HepG2 (cell line): ENCODE results near the gene NEK7. TPM values are rescaled to one million over a fixed set of nuclear protein-coding genes. Genes with fewer than 3 reads are reported as not detected.

Experiments
- ATAC-seq: fragments of 200-7000 bp; cut with Tn5 transposase; 3 replicates; pipeline ENCODE4 v1.9.1; 2020; ENCODE audit warnings: mild to moderate bottlenecking, moderate library complexity
- BruUV-seq: library from RNA; stranded (reverse); fragments of 400-500 nt; replicated peaks from 2 replicates; lab custom pipeline; 2021; lab: Mats Ljungman, UMichigan
- CTCF ChIA-PET: fragments of 300-600 bp; formaldehyde crosslinking; extraction: SDS; loops from one replicate; lab custom pipeline; 2021; ENCODE audit warnings: low total read pairs, inconsistent platforms, low intra/inter-chr PET ratio; lab: Yijun Ruan, JAX
- POLR2A ChIA-PET: fragments of 350-600 bp; sonication (Branson Sonifier 250); formaldehyde crosslinking; loops from one replicate; lab custom pipeline; 2020; ENCODE audit warnings: antibody characterized with exemption, inconsistent platforms; lab: Yijun Ruan, JAX
- DNase-seq: peaks from one replicate; pipeline ENCODE4 v3.0.0-alpha.2; 2015; ENCODE audit warnings: low spot score
- FAIRE-seq: peaks from 3 replicates; lab custom pipeline; 2011; peaks lifted over from hg19 to GRCh38; lab: Jason Lieb, UNC
- H2AFZ ChIP-seq: one replicate; pipeline ENCODE4 v1.6.1; 2011; ENCODE audit warnings: low read length, inconsistent platforms
- H3K27ac ChIP-seq: fragments of 300-600 bp; 3 replicates; pipeline ENCODE4 v1.8.0; 2011; ENCODE audit warnings: mixed run types, mild to moderate bottlenecking, mixed read lengths, low read length, inconsistent platforms; ENCODE audit not compliant: insufficient read depth; ENCODE audit errors: extremely low read length
- H3K27me3 ChIP-seq, 2 experiments: fragments of 200-600 bp in 1 of 2; 2 replicates in 1 of 2; 3 replicates in 1 of 2; pipeline versions ENCODE4 v1.6.0 to v1.8.0; 2011; ENCODE audit warnings: low read length in 2 of 2, mild to moderate bottlenecking in 2 of 2, moderate library complexity in 2 of 2, inconsistent platforms in 1 of 2; ENCODE audit not compliant: insufficient read depth in 2 of 2, control insufficient read depth in 1 of 2
- H3K36me3 ChIP-seq, 2 experiments: fragments of 200-600 bp in 1 of 2; replicated peaks in 1 of 2; 2 replicates in 1 of 2; 3 replicates in 1 of 2; pipeline versions ENCODE4 v1.5.1 to v1.8.0; 2011; ENCODE audit warnings: low read length in 2 of 2, inconsistent platforms in 1 of 2; ENCODE audit not compliant: insufficient read depth in 2 of 2, control insufficient read depth in 1 of 2
- H3K4me1 ChIP-seq: 2 replicates; pipeline ENCODE4 v1.5.1; 2012; ENCODE audit warnings: low read length, inconsistent platforms; ENCODE audit not compliant: insufficient read depth
- H3K4me2 ChIP-seq: 2 replicates; pipeline ENCODE4 v1.6.0; 2011; ENCODE audit warnings: low read depth, low read length, inconsistent platforms
- H3K4me3 ChIP-seq, 3 experiments: fragments of 200-600 bp in 1 of 3; sonication (generic), shearing (Covaris generic) in 1 of 3; replicated peaks in 1 of 3; 2 replicates each; pipeline ENCODE4 v1.5.1; 2011 to 2016; ENCODE audit warnings: low read length in 3 of 3, inconsistent platforms in 2 of 3, low read depth in 2 of 3, mild to moderate bottlenecking in 2 of 3, control low read depth in 1 of 3, mixed read lengths in 1 of 3; ENCODE audit not compliant: insufficient read depth in 1 of 3
- H3K79me2 ChIP-seq: one replicate; pipeline ENCODE4 v1.6.1; 2011; ENCODE audit warnings: low read length, inconsistent platforms; ENCODE audit not compliant: insufficient read depth
- H3K9ac ChIP-seq: 2 replicates; pipeline ENCODE4 v1.6.0; 2011; ENCODE audit warnings: mild to moderate bottlenecking, low read depth, low read length, inconsistent platforms; ENCODE audit not compliant: insufficient read depth
- H3K9me3 ChIP-seq: 2 replicates; pipeline ENCODE4 v1.5.1; 2012; ENCODE audit warnings: mild to moderate bottlenecking, low read length
- H4K20me1 ChIP-seq: 2 replicates; pipeline ENCODE4 v1.6.0; 2011; ENCODE audit warnings: inconsistent platforms, mild to moderate bottlenecking, low read length, moderate library complexity; ENCODE audit not compliant: insufficient read depth
- ARID2 ChIP-seq: sonication (generic); formaldehyde crosslinking; IDR thresholded peaks from 2 replicates; pipeline ENCODE4 v1.8.1; 2022; ENCODE audit warnings: mild to moderate bottlenecking, missing genetic modification reagents, borderline replicate concordance
- HIVEP1 ChIP-seq: sonication (generic); formaldehyde crosslinking; IDR thresholded peaks from 2 replicates; pipeline ENCODE4 v1.4.0; 2020; ENCODE audit warnings: mild to moderate bottlenecking, missing genetic modification reagents
- WGBS: methylation state at CpG from one replicate; pipeline ENCODE4 v1.1.6; 2017; ENCODE audit warnings: low lambda C conversion rate; 5-methylcytosine and 5-hydroxymethylcytosine counted together
- in situ Hi-C: cut with HindIII; loops from 2 replicates; pipeline ENCODE4 v1.10.0; 2017; ENCODE audit warnings: low pct_unique_long_range_greater_than_20kb; ENCODE audit not compliant: extremely low pct_ligation_motif_present
- intact Hi-C: fragments of 100-400 bp; cut with micrococcal nuclease; formaldehyde crosslinking; loops from one replicate; pipeline ENCODE4 v1.10.0; 2022; ENCODE audit not compliant: unreplicated experiment
- polyA plus RNA-seq, 8 experiments: library from polyadenylated mRNA; depleted of rRNA in 3 of 8; stranded (reverse) in 7 of 8; unstranded in 1 of 8; fragments of >200 nt; fragmentation: Illumina TruSeq in 4 of 8; extraction: Trizol in 4 of 8; gene quantifications; 2 replicates each; pipeline versions ENCODE4 v1.2.1 to v1.2.3, GENCODE V29; 2011 to 2016; ENCODE audit warnings: low read depth in 4 of 8, missing spikeins in 1 of 8, mixed read lengths in 1 of 8; ENCODE audit not compliant: insufficient read depth in 1 of 8
- total RNA-seq, 5 experiments: library from RNA; depleted of rRNA; stranded (reverse); fragments of >200 nt; fragmentation: Illumina TruSeq; extraction: Trizol; gene quantifications; 2 replicates each; pipeline ENCODE4 v1.2.3, GENCODE V29; 2016; ENCODE audit warnings: low read depth in 1 of 5

NEK7 gene
- total and polyA plus RNA-seq, 2 of the 13 experiments (the other 11 are each of a cell fraction or from before 2014, with no cell fraction given), result 18.1 to 19.2 TPM

DNA sequence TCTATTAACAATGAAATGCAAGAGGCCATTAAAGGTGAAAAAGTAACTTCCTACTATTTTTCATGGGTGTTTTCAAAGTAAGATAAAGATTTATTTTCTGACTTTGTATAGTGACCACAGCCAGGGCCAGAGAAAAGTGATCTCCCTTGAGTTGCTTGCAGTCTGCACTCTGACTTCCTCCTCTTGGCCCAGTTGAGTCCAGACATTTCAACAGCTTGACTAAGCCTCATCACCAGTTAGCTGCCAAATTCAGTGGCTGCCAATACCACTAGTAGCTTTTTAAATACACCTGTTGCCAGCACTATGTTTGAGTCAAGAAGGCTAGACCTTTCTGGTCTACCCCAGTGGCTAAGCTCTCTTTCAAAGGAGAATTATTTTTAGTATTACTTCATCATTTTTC lies 3.7 kb upstream of the NEK7 start:
- Histone ChIP-seq H3K4me1 (0 out of 2 replicates have a peak, but pooled peaks cover 9% of the 10 kb centered on the region), H3K27ac (no peak overlapping the region), H3K79me2 (peaks cover 7% of the 10 kb centered on the region), H3K36me3 (no peaks in the 10 kb centered on the region), H3K27me3 (no peaks in the 10 kb centered on the region; a peak in 1 of 5 replicates), H4K20me1 (no peaks in the 10 kb centered on the region), H3K4me2 (no peak overlapping the region), H2AFZ (no peak overlapping the region), H3K9me3 (no peaks in the 10 kb centered on the region), H3K9ac (no peak overlapping the region), H3K4me3 (no peak overlapping the region)
- ChIA-PET CTCF (no interaction called here), POLR2A (no interaction called here)
- no peak for ATAC-seq
- in situ Hi-C loops, result no loop called here
- FAIRE-seq, result no peak
- no peak for DNase-seq
- intact Hi-C loops, result loop anchor here (10.0 kb wide), 4 partner anchors 132 to 978 kb away; no protein-coding TSS in a partner anchor
- TF ChIP-seq ARID2 (CRISPR knock-in tag), result no peak
- BruUV-seq, result no TSS peak

DNA sequence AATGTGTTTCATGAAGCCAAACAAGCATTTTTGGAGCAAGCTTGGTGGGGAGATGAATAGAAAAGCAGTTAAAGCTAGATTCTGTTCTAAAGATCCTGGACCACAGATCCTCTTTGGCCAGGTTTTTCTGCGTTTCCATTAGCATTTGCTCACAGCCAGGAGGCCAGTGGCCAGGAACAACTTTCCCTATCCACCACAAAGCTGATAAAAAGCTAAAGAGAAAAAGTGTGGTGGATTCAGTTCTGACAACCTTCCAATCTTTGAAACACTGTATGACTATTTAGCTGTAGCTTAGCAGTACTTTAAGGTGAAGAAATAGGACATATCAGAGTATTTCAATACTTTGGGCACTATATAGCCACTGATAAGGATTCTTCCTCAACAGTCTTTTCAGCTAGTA lies 3.0 kb upstream of the NEK7 start:
- POLR2A ChIA-PET, result no interaction called here
- in situ Hi-C loops (no loop called here), intact Hi-C loops (loop anchor here (10.0 kb wide), 4 partner anchors 131 to 979 kb away; no protein-coding TSS in a partner anchor)
- no TSS peak for BruUV-seq
- H3K4me2 ChIP-seq, result no peak overlapping the region
- no peaks in the 10 kb centered on the region for H3K36me3 ChIP-seq
- H3K27ac ChIP-seq, result no peak overlapping the region
- peaks cover 13% of the 10 kb centered on the region for H3K79me2 ChIP-seq
- no peaks in the 10 kb centered on the region; a peak in 1 of 5 replicates for H3K27me3 ChIP-seq
- H3K9ac ChIP-seq, result no peak overlapping the region
- no peak for DNase-seq
- ATAC-seq, result no peak
- H3K4me3 ChIP-seq, result no peak overlapping the region
- TF ChIP-seq HIVEP1 (CRISPR knock-in tag), result no peak
- H3K4me1 ChIP-seq, result 0 out of 2 replicates have a peak, but pooled peaks cover 9% of the 10 kb centered on the region
- FAIRE-seq, result no peak
- no peak overlapping the region for H2AFZ ChIP-seq
- CTCF ChIA-PET, result no interaction called here
- H4K20me1 ChIP-seq, result no peaks in the 10 kb centered on the region
- H3K9me3 ChIP-seq, result no peaks in the 10 kb centered on the region
- 0% methylated on average over 1 of the region's 1 CpG for WGBS
